ENCODE data around the gene RHOH.

The RHOH gene

DNA sequence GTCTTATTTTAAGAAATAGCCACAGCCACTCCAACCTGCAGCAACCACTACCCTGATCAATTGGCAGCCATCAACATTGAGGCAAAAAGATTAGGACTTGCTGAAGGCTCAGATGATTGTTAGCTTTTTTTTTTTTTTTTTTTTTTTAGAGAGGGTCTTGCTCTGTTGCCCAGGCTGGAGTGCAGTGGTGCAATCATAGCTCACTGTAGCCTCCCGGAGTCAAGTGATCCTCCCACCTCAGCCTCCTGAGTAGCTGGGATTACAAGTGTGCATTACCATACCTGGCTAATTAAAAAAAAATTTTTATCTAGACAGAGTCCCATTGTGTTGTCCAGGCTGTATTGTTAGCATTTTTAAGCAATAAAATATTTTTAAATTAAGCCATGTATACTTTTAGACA, 26.5 kb downstream of the RHOH start:
- ATAC-seq: no peak
- TF ChIP-seq ISL1 (CRISPR knock-in tag; IDR thresholded peaks at IDR 0.05): no peak
- TF ChIP-seq RARB (CRISPR knock-in tag; IDR thresholded peaks at IDR 0.05): no peak
- TF ChIP-seq TOX (CRISPR knock-in tag; IDR thresholded peaks at IDR 0.05; ENCODE audit: borderline replicate concordance): no peak
- no peak for TF ChIP-seq ARNTL (CRISPR knock-in tag; IDR thresholded peaks at IDR 0.05; ENCODE audit: borderline replicate concordance, low read depth)
- TF ChIP-seq ZNF8 (CRISPR knock-in tag; IDR thresholded peaks at IDR 0.05): no peak
- TF ChIP-seq, protein P1, sequence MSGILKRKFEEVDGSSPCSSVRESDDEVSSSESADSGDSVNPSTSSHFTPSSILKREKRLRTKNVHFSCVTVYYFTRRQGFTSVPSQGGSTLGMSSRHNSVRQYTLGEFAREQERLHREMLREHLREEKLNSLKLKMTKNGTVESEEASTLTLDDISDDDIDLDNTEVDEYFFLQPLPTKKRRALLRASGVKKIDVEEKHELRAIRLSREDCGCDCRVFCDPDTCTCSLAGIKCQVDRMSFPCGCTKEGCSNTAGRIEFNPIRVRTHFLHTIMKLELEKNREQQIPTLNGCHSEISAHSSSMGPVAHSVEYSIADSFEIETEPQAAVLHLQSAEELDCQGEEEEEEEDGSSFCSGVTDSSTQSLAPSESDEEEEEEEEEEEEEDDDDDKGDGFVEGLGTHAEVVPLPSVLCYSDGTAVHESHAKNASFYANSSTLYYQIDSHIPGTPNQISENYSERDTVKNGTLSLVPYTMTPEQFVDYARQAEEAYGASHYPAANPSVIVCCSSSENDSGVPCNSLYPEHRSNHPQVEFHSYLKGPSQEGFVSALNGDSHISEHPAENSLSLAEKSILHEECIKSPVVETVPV (CRISPR knock-in tag; IDR thresholded peaks at IDR 0.05): no peak
- TF ChIP-seq, protein P2, sequence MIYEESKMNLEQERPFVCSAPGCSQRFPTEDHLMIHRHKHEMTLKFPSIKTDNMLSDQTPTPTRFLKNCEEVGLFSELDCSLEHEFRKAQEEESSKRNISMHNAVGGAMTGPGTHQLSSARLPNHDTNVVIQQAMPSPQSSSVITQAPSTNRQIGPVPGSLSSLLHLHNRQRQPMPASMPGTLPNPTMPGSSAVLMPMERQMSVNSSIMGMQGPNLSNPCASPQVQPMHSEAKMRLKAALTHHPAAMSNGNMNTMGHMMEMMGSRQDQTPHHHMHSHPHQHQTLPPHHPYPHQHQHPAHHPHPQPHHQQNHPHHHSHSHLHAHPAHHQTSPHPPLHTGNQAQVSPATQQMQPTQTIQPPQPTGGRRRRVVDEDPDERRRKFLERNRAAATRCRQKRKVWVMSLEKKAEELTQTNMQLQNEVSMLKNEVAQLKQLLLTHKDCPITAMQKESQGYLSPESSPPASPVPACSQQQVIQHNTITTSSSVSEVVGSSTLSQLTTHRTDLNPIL (CRISPR knock-in tag; IDR thresholded peaks at IDR 0.05; ENCODE audit: low read depth): no peak
- TF ChIP-seq GLIS3 (CRISPR knock-in tag; IDR thresholded peaks at IDR 0.05): no peak
- no peak for TF ChIP-seq ZFP30 (CRISPR knock-in tag; IDR thresholded peaks at IDR 0.05)
- TF ChIP-seq BACH2 (CRISPR knock-in tag; IDR thresholded peaks at IDR 0.05; ENCODE audit: borderline replicate concordance): no peak
- TF ChIP-seq TCF4 (CRISPR knock-in tag; IDR thresholded peaks at IDR 0.05; ENCODE audit: borderline replicate concordance): no peak
- no peak for TF ChIP-seq PPARA (CRISPR knock-in tag; IDR thresholded peaks at IDR 0.05; ENCODE audit: borderline replicate concordance)
- TF ChIP-seq, protein P3, sequence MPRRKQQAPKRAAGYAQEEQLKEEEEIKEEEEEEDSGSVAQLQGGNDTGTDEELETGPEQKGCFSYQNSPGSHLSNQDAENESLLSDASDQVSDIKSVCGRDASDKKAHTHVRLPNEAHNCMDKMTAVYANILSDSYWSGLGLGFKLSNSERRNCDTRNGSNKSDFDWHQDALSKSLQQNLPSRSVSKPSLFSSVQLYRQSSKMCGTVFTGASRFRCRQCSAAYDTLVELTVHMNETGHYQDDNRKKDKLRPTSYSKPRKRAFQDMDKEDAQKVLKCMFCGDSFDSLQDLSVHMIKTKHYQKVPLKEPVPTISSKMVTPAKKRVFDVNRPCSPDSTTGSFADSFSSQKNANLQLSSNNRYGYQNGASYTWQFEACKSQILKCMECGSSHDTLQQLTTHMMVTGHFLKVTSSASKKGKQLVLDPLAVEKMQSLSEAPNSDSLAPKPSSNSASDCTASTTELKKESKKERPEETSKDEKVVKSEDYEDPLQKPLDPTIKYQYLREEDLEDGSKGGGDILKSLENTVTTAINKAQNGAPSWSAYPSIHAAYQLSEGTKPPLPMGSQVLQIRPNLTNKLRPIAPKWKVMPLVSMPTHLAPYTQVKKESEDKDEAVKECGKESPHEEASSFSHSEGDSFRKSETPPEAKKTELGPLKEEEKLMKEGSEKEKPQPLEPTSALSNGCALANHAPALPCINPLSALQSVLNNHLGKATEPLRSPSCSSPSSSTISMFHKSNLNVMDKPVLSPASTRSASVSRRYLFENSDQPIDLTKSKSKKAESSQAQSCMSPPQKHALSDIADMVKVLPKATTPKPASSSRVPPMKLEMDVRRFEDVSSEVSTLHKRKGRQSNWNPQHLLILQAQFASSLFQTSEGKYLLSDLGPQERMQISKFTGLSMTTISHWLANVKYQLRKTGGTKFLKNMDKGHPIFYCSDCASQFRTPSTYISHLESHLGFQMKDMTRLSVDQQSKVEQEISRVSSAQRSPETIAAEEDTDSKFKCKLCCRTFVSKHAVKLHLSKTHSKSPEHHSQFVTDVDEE (CRISPR knock-in tag; IDR thresholded peaks at IDR 0.05): no peak
- no peak for TF ChIP-seq OSR1 (CRISPR knock-in tag; IDR thresholded peaks at IDR 0.05)
- no peak for TF ChIP-seq ZC3H10 (CRISPR knock-in tag; IDR thresholded peaks at IDR 0.05)
- no peak for TF ChIP-seq SNAI2 (CRISPR knock-in tag; IDR thresholded peaks at IDR 0.05)
- TF ChIP-seq ESRRG (CRISPR knock-in tag; IDR thresholded peaks at IDR 0.05): no peak

DNA sequence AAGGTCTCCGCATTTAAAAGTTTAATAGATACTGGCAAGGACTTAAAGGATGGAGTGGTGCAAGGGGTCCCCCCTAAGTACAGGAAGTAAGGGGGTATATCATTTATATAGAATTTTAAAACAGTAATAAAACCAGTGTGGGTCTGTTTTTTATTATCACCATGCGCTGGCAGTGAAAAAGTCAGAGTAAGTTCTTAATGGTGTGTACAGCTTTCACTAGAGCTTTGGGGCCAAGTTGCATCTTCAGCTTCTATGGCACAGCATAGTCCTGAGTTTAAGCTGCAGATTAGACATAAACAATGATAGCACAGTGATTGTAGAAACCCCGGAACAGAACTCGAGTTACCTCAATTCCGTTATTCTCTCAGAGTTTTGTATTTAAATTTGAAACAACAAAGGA, 27.6 kb downstream of the RHOH start:
- TF ChIP-seq, protein P2 (CRISPR knock-in tag; IDR thresholded peaks at IDR 0.05; ENCODE audit: low read depth): no peak
- TF ChIP-seq GLIS3 (CRISPR knock-in tag; IDR thresholded peaks at IDR 0.05): no peak
- TF ChIP-seq, protein P4, sequence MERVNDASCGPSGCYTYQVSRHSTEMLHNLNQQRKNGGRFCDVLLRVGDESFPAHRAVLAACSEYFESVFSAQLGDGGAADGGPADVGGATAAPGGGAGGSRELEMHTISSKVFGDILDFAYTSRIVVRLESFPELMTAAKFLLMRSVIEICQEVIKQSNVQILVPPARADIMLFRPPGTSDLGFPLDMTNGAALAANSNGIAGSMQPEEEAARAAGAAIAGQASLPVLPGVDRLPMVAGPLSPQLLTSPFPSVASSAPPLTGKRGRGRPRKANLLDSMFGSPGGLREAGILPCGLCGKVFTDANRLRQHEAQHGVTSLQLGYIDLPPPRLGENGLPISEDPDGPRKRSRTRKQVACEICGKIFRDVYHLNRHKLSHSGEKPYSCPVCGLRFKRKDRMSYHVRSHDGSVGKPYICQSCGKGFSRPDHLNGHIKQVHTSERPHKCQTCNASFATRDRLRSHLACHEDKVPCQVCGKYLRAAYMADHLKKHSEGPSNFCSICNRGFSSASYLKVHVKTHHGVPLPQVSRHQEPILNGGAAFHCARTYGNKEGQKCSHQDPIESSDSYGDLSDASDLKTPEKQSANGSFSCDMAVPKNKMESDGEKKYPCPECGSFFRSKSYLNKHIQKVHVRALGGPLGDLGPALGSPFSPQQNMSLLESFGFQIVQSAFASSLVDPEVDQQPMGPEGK (CRISPR knock-in tag; IDR thresholded peaks at IDR 0.05; ENCODE audit: borderline replicate concordance): no peak
- TF ChIP-seq TOX (CRISPR knock-in tag; IDR thresholded peaks at IDR 0.05; ENCODE audit: borderline replicate concordance): no peak
- TF ChIP-seq CSDC2 (CRISPR knock-in tag; IDR thresholded peaks at IDR 0.05): no peak
- TF ChIP-seq ISL1 (CRISPR knock-in tag; IDR thresholded peaks at IDR 0.05): no peak
- no peak for TF ChIP-seq ZNF8 (CRISPR knock-in tag; IDR thresholded peaks at IDR 0.05)
- TF ChIP-seq ZNF70 (CRISPR knock-in tag; IDR thresholded peaks at IDR 0.05): no peak
- no peak for TF ChIP-seq ESRRG (CRISPR knock-in tag; IDR thresholded peaks at IDR 0.05)
- TF ChIP-seq ZFP30 (CRISPR knock-in tag; IDR thresholded peaks at IDR 0.05): no peak
- no peak for ATAC-seq

DNA sequence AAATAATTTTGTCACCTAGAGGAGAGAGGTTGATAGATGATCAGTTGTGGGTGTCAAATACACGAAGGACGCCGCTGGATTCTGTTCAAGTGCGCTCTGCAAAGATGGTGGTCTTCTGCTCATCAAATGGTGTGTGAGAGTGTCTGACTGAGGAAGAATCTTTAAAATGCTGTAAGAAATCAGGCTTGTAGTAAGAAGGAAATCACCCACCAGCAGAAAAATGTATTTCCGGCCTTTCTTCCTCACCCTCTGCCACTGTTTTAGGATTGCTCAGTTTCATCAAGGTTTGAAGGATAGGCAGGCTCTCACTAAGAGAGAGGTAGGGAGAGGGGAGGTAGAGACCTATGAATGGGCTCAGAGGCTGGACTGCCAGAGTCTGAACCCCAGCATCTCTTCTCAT, 28.7 kb downstream of the RHOH start:
- no peak for ATAC-seq
- TF ChIP-seq, protein P4 (CRISPR knock-in tag; IDR thresholded peaks at IDR 0.05; ENCODE audit: borderline replicate concordance): no peak
- TF ChIP-seq, protein P5, sequence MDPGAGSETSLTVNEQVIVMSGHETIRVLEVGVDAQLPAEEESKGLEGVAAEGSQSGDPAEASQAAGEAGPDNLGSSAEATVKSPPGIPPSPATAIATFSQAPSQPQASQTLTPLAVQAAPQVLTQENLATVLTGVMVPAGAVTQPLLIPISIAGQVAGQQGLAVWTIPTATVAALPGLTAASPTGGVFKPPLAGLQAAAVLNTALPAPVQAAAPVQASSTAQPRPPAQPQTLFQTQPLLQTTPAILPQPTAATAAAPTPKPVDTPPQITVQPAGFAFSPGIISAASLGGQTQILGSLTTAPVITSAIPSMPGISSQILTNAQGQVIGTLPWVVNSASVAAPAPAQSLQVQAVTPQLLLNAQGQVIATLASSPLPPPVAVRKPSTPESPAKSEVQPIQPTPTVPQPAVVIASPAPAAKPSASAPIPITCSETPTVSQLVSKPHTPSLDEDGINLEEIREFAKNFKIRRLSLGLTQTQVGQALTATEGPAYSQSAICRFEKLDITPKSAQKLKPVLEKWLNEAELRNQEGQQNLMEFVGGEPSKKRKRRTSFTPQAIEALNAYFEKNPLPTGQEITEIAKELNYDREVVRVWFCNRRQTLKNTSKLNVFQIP (CRISPR knock-in tag; IDR thresholded peaks at IDR 0.05; ENCODE audit: borderline replicate concordance, low read depth): no peak
- TF ChIP-seq ZC3H10 (CRISPR knock-in tag; IDR thresholded peaks at IDR 0.05): no peak
- TF ChIP-seq ZFP3 (CRISPR knock-in tag; IDR thresholded peaks at IDR 0.05): no peak
- TF ChIP-seq ESRRG (CRISPR knock-in tag; IDR thresholded peaks at IDR 0.05): no peak
- no peak for TF ChIP-seq ZNF70 (CRISPR knock-in tag; IDR thresholded peaks at IDR 0.05)
- TF ChIP-seq TCF4 (CRISPR knock-in tag; IDR thresholded peaks at IDR 0.05; ENCODE audit: borderline replicate concordance): no peak
- TF ChIP-seq, protein P1 (CRISPR knock-in tag; IDR thresholded peaks at IDR 0.05): no peak
- no peak for TF ChIP-seq ARNTL (CRISPR knock-in tag; IDR thresholded peaks at IDR 0.05; ENCODE audit: borderline replicate concordance, low read depth)
- no peak for TF ChIP-seq RARB (CRISPR knock-in tag; IDR thresholded peaks at IDR 0.05)

Data from SK-N-SH treated with all-trans-retinoic acid at 6 μM for 48 hours (cell line).